Suppressor macrophage treated with lipopolysaccharide for 4 hours (primary cell): ENCODE data around the gene DOCK4.

Source experiments
- DNase-seq: peaks from one replicate; pipeline ENCODE4 v3.0.0-alpha.2; 2020

DOCK4 gene

GRCh38 chr7:111883241-111883640 lies 323.0 kb downstream of the DOCK4 start:
- no peak for DNase-seq

GRCh38 chr7:111878785-111879184 lies 327.4 kb downstream of the DOCK4 start:
- DNase-seq = no peak

- no peak for DNase-seq
Observed at GRCh38 chr7:111877931-111878330, 328.3 kb downstream of the DOCK4 start.

DNA sequence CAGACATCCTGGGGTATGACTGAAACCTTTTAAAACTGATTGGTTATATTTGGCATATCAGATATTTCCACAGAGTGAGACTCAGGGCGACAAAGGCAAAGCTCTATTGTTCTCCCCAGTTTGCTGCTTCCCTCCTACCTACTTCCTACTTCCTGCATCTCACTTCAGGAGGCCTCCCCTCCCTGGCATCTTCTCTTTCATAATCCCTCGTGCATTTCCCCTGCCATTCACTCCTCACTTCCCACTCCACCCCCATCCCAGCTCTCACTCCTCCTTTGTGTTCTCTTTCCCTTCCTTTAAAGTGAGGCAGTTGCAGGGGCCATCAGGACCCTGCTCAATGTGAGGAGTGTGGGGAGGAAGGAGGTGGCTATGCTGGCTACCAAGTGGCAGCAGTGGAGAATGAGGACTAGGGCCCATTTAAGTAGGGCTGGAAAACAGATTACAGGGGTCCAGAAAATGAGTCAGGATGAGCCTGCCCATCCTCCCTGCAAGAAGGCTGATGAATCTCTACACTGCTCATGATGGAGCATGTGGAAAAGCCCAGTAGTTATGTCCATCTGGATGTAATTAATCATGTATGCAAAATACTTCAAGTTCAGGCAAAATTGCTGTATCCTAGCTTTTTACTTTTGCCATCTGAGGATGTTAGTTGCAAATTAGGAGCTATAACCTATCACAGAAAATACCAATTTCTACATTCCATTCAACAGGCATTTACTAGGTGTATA lies 332.1 kb downstream of the DOCK4 start:
- peak; percentile 5 for DNase-seq

DNA sequence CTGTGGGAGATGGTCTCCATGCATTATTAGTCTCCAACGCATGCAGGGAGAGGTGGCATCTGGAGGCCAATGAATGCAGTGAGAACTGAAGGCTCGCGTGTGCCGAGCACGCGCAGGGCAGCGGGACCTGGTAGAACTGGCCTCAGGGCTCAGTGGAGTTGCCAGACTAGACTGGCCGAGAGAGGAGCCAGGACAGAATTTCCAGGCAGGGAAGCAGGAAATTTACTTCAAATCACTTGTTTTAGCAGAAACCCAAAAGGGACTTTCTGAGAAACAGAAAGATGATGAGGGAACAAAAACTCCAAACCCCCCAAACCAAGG lies 332.9 kb downstream of the DOCK4 start:
- no peak for DNase-seq

DNA sequence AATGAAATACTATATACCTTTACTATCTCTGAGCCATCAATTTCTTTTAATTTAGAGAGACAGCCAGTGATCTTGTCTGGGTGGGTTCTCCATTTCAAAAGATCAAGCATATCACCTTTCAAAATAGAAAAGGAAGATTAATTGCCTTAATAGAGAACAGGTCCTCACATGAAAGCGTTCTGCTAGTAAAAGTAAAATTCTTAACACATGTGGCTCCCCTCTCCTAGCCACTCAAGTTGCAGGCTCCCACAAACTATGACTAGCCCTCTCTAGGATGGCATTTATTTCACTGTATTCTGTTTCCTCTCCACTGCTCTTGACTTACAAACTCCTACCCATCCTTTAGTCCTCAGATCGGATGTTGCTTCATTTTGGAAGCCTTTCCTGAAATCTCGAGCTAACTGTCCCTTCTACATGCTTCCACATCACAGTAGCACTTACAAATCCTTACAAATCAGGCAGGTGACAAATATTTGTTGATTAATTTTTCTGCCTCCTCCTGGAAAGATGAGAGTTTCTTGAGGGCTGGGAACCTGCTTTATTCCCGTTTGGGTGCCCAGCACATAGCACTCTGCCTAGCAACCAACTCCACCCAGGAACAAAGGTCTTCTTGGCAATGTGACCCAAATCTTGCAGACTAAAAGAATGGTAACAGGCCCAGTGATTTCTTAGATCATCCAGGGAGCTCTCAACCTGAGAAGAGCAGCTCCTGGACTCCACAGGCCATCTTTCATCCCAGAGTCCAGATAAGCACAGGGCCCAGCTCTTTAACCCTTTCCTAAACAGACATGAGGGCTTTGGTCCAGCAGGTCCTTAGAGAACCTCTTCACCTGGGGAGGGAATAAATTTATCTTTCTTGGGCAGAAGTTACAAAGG lies 333.5 kb downstream of the DOCK4 start:
- no peak for DNase-seq

DNA sequence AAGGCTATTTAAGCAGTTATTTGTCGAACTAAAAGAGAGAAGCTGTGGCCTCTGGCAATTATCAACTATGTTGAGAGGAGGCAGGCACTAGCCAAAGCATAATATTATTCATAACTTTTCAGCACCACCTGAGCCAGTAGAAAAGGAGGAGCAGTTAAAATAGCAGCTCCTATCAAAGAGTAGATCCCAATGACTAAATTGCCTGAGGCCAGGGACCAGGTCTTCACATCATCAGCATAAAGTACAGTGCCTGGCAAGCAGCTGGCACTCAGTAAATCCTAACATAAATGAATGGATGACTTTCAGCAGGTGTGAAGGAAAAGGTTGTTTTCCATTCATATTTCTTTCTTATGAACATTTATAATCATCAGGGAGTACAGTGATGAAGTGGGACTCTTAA lies 334.9 kb downstream of the DOCK4 start:
- DNase-seq = no peak

DNA sequence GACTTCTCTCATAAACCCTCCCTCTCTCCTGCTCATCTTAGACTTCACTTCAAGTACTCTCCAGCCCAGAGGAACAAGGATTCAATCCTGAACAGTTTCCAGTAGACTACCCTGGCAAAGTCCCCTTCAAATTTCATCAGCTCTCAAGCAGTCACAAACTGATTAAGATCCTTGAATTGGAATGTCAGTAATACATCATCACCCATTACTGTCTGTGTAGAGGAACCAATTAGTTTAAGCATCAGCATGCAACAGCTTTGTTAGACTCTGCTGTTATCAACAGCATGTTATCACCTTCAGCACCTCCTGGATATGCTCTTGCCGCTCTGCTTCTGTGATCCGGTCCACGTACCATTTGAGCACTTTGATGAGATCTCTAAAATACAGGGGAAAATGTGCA lies 336.9 kb downstream of the DOCK4 start:
- DNase-seq = no peak

DNA sequence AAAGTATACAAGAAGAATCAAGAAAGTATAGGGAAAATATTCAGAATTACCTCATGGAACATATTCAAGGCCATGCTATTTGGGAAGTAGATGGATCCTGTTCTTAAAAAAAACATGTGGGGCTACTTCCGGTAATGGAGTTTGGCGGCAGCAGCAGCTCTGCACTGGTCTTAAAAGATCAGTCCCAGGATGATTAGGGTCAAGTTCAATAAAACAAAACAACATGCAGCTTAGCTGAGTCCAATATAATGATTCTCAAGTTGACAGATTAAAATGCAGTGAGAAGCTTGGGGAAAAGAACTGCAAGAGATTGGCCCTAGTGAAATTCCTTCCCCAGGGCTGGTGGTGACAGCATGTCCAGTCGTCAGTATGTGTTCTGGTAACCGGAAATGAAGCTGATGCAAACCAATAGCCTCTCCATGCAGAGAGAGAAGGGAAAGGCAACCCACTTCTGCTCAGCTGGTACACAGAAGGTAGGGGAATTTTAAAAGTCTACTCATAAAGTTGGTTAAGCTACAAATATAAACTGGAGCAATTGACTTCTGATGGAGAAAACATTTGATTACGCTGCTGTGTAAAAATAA lies 338.8 kb downstream of the DOCK4 start:
- no peak for DNase-seq

DNA sequence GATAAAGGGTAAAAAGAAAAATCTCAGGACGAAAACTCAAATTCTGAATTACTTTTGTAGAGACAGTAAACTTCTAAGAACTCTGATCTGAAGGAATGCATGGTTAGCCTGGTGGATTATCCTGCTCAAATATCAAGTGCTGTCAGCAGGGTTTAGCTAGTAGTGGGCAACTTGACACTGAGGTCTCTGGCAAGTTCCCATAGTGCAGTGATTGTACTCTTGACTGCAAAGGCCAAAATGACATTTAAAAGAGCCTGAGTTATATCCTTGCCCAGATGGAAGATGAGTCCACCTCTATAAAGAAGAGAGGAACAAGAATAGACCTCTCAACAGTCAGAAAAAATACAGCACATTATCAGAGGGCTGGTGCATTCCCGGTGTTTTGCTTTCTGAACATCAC lies 339.4 kb downstream of the DOCK4 start:
- no peak for DNase-seq

DNA sequence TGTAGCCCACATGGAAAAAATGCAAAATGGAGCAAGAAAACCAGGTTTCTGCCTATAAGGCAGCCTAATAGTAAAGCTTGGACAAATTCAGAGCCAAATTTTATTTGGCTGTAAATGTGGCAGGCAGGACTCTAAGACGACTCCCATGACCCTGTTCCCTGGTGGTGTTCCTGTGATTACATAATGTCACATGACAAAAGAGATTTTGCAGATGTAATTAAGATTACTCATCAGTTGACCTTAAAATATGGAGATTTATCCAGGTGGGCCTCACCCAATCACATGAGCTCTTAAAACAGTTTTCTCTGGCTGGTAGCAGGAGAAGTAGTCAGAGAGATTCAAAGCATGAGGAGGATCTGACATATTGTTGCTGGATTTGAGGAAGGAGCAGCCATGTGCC lies 340.8 kb downstream of the DOCK4 start:
- DNase-seq = peak; percentile 5

- no peak for DNase-seq
Observed at GRCh38 chr7:111864291-111864976, 341.8 kb downstream of the DOCK4 start.

DNA sequence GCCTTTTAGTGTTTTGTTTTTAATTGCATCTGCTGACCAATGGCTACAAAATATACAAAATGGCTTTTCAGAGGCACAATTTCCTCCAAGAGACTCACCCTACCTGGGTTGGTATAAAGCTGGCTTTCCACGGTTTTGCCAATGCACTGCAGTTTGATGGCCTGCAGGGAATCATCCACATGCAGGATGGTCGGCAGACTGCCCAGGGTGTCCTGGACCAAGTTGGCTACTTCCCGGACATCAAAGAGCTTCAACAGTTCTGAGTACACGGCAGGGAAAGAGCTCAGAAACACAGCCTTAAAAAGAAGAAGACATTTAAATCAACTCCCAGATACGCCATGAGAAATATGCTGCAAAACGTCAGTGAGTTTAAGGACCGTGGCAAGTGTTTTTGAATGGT lies 342.9 kb downstream of the DOCK4 start:
- no peak for DNase-seq

GRCh38 chr7:111860248-111860647 lies 346.0 kb downstream of the DOCK4 start:
- DNase-seq = no peak

DNA sequence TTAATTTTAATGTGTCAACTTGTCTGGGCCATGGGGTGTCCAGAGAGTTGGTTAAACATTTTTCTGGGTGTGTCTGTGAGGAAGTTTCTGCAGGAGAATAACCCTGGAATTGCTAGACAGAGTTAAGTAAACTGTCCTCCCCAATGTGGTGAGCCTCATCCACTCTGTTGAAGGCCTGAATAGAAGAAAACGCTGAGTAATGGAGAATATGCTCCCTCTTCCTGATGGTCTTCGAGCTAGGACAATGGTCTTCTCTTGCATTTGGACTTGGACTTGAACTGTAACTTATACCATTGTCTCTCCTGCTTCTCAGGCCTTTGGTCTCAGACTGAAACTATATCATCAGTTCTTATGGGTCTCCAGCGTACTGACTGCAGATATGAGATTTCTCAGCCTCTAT lies 347.9 kb downstream of the DOCK4 start:
- no peak for DNase-seq

GRCh38 chr7:111855842-111856227 lies 350.4 kb downstream of the DOCK4 start:
- DNase-seq = no peak

- peak; percentile 23 for DNase-seq
Observed at GRCh38 chr7:111855161-111855841, 350.9 kb downstream of the DOCK4 start.

DNA sequence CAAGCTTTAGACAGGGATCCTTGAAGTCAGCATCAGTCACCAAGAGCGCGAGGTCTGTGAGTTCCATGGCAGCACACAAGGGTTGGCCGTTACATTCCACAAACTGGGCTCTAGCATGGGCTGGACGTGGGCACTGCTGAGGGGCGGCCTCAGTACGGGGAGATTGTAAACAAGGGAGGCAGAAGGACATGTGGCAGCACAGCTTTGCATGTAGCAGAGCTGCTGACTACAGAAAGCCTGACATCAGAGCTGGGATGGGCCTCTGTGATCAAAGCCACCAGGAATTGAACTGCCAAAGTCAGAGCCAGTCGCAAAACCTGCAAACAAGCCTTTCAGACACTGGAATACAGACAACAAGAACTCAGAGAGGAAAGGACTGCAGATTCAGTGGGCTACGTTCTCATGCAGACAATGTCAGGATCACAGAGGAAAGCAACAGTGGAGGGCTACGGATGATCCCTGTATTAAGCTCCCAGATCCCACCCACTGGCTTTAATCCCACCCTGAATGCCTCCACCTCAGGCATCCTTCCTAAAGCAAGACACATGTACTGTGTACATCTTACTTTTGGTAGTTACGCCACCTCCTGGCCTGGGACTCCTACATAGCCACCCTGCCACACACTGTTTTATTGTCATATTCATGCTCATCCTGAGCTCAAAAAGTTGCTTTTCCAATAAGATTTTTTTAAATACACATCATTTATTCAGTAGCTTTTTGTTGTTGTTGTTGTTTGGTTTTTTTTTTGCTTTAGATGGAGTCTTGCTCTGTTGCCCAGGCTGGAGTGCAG lies 352.8 kb downstream of the DOCK4 start:
- no peak for DNase-seq

GRCh38 chr7:111852081-111852480 lies 354.1 kb downstream of the DOCK4 start:
- DNase-seq = no peak

- DNase-seq = no peak
Observed at GRCh38 chr7:111846898-111847297, 359.3 kb downstream of the DOCK4 start.

GRCh38 chr7:111845853-111846252 lies 360.3 kb downstream of the DOCK4 start:
- no peak for DNase-seq
